Small intestine (tissue), 7 donors: ENCODE data around the gene BABAM2. TPM values are rescaled to one million over a fixed set of nuclear protein-coding genes. Genes with fewer than 3 reads are reported as not detected.

Experiments used
- DNase-seq, 2 donors: peaks; one replicate each; pipeline versions ENCODE4 v3.0.0 to v3.0.0-alpha.2; 2013
- FAIRE-seq: peaks from 2 replicates; lab custom pipeline; 2012; peaks lifted over from hg19 to GRCh38; lab: Jason Lieb, UNC
- H3K27ac ChIP-seq, 3 donors: one replicate each; pipeline ENCODE4 v1.5.1; 2013; ENCODE audit warnings: low read length in 2 of 3, mild to moderate bottlenecking in 2 of 3, control low read depth in 1 of 3, inconsistent platforms in 1 of 3, low read depth in 1 of 3, moderate library complexity in 1 of 3
- H3K27me3 ChIP-seq, 3 donors: one replicate each; pipeline ENCODE4 v1.6.1; 2013; ENCODE audit warnings: low read length in 3 of 3, inconsistent platforms in 1 of 3; ENCODE audit not compliant: control insufficient read depth in 3 of 3, insufficient read depth in 3 of 3
- H3K36me3 ChIP-seq, 3 donors: one replicate each; pipeline ENCODE4 v1.6.1; 2013; ENCODE audit warnings: low read length in 3 of 3, inconsistent platforms in 1 of 3, low read depth in 1 of 3, mild to moderate bottlenecking in 1 of 3, moderate library complexity in 1 of 3; ENCODE audit not compliant: control insufficient read depth in 3 of 3, insufficient read depth in 2 of 3
- H3K4me1 ChIP-seq, 3 donors: one replicate each; pipeline ENCODE4 v1.6.1; 2013; ENCODE audit warnings: low read length in 2 of 3, inconsistent platforms in 1 of 3, low read depth in 1 of 3, mild to moderate bottlenecking in 1 of 3, moderate library complexity in 1 of 3; ENCODE audit not compliant: control insufficient read depth in 3 of 3, insufficient read depth in 2 of 3
- H3K4me3 ChIP-seq, 3 donors: one replicate each; pipeline ENCODE4 v1.5.1; 2013; ENCODE audit warnings: low read length in 3 of 3, control low read depth in 1 of 3, inconsistent platforms in 1 of 3, low read depth in 1 of 3, mild to moderate bottlenecking in 1 of 3, moderate library complexity in 1 of 3
- H3K9me3 ChIP-seq, 2 donors: one replicate each; pipeline ENCODE4 v1.6.1; 2013; ENCODE audit warnings: low read depth in 1 of 2, low read length in 1 of 2; ENCODE audit not compliant: control insufficient read depth in 2 of 2, insufficient read depth in 1 of 2
- WGBS, 3 donors: extraction: QIAGEN DNeasy Blood & Tissue Kit; methylation state at CpG; one replicate each; pipeline ENCODE4 v1.1.7; 2013; 5-methylcytosine and 5-hydroxymethylcytosine counted together
- polyA plus RNA-seq, 4 donors: library from polyadenylated mRNA; stranded (reverse) in 3 of 4; unstranded in 1 of 4; fragments of 200-250 nt in 3 of 4; fragments of 120-200 nt in 1 of 4; gene quantifications; one replicate each; pipeline versions ENCODE4 v1.2.1 to v1.2.3, GENCODE V29; 2013
- donor health status: healthy with polysubstance abuse.
- donor health status: control.
- donor health status: control.
- donor health status: Bipolar disorder and iron deficiency.
- donor health status: healthy.

The BABAM2 gene
- polyA plus RNA-seq, 4 donors, result 19.5 to 38.6 (median 21.5) TPM

- FAIRE-seq (no peak), DNase-seq (no peak)
- Histone ChIP-seq H3K4me3 (no peak overlapping the region), H3K36me3 (no peaks in the 10 kb centered on the region), H3K27ac (no peak overlapping the region), H3K4me1 (peaks cover 0 to 4% (median 3%) of the 10 kb centered on the region in 3 donors), H3K9me3 (no peaks in the 10 kb centered on the region), H3K27me3 (no peaks in the 10 kb centered on the region)
- 67 to 73% (median 71%) methylated on average over 5 of the region's 5 CpGs for WGBS, 3 donors
These were observed 180.7 kb downstream of the BABAM2 start for GRCh38 chr2:28071221-28071620.

GRCh38 chr2:28074137-28074536, 183.6 kb downstream of the BABAM2 start:
- Histone ChIP-seq H3K27me3 (no peaks in the 10 kb centered on the region), H3K36me3 (no peaks in the 10 kb centered on the region), H3K4me3 (no peak overlapping the region), H3K27ac (no peak overlapping the region), H3K4me1 (no peaks in the 10 kb centered on the region), H3K9me3 (no peaks in the 10 kb centered on the region)
- 80 to 92% (median 88%) methylated on average over 1 of the region's 1 CpG for WGBS, 3 donors
- DNase-seq, result no peak
- FAIRE-seq, result no peak

- Histone ChIP-seq H3K27me3 (no peaks in the 10 kb centered on the region), H3K27ac (peak overlapping the region in 2 of 3 donors; percentile 59 to 86), H3K9me3 (no peaks in the 10 kb centered on the region), H3K4me3 (no peak overlapping the region), H3K4me1 (peaks cover 0 to 8% (median 0%) of the 10 kb centered on the region in 3 donors), H3K36me3 (no peaks in the 10 kb centered on the region)
- FAIRE-seq (no peak), DNase-seq (peak; percentile 10 to 68)
- 45 to 69% (median 68%) methylated on average over 5 of the region's 5 CpGs for WGBS, 3 donors
These were observed 190.4 kb downstream of the BABAM2 start for GRCh38 chr2:28080911-28081310.

GRCh38 chr2:28082131-28082530, 191.6 kb downstream of the BABAM2 start:
- DNase-seq (no peak), FAIRE-seq (no peak)
- Histone ChIP-seq H3K27ac (no peak overlapping the region), H3K27me3 (no peaks in the 10 kb centered on the region), H3K36me3 (no peaks in the 10 kb centered on the region), H3K4me1 (peaks cover 0 to 8% (median 0%) of the 10 kb centered on the region in 3 donors), H3K4me3 (no peak overlapping the region), H3K9me3 (no peaks in the 10 kb centered on the region)
- 90 to 95% (median 91%) methylated on average over 2 of the region's 2 CpGs for WGBS, 3 donors

GRCh38 chr2:28083476-28083875, 192.9 kb downstream of the BABAM2 start:
- H3K4me1 ChIP-seq, result peaks cover 0 to 8% (median 0%) of the 10 kb centered on the region in 3 donors
- DNase-seq (no peak), FAIRE-seq (no peak)
- H3K27me3 ChIP-seq, result no peaks in the 10 kb centered on the region
- H3K27ac ChIP-seq, result no peak overlapping the region
- no peaks in the 10 kb centered on the region for H3K9me3 ChIP-seq
- no peak overlapping the region for H3K4me3 ChIP-seq
- no peaks in the 10 kb centered on the region for H3K36me3 ChIP-seq
- 94 to 96% (median 96%) methylated on average over 3 of the region's 3 CpGs for WGBS, 3 donors

- Histone ChIP-seq H3K27me3 (no peaks in the 10 kb centered on the region), H3K36me3 (no peaks in the 10 kb centered on the region), H3K9me3 (no peaks in the 10 kb centered on the region), H3K27ac (no peak overlapping the region), H3K4me1 (peaks cover 0 to 8% (median 0%) of the 10 kb centered on the region in 3 donors), H3K4me3 (no peak overlapping the region)
- 54 to 56% (median 55%) methylated on average over 4 of the region's 4 CpGs for WGBS, 3 donors
- no peak for FAIRE-seq
- no peak for DNase-seq
These were observed 194.0 kb downstream of the BABAM2 start for GRCh38 chr2:28084564-28084963.

- Histone ChIP-seq H3K36me3 (no peaks in the 10 kb centered on the region), H3K4me3 (no peak overlapping the region), H3K27ac (no peak overlapping the region), H3K27me3 (no peaks in the 10 kb centered on the region), H3K4me1 (peaks cover 0 to 8% (median 0%) of the 10 kb centered on the region in 3 donors), H3K9me3 (no peaks in the 10 kb centered on the region)
- DNase-seq (no peak), FAIRE-seq (no peak)
- 89 to 97% (median 90%) methylated on average over 2 of the region's 2 CpGs for WGBS, 3 donors
These were observed 194.7 kb downstream of the BABAM2 start for GRCh38 chr2:28085201-28085600.

GRCh38 chr2:28086611-28087010, 196.1 kb downstream of the BABAM2 start:
- FAIRE-seq, result no peak
- WGBS, 3 donors, result 88 to 96% (median 93%) methylated on average over 3 of the region's 3 CpGs

GRCh38 chr2:28088970-28089369, 198.4 kb downstream of the BABAM2 start:
- H3K27ac ChIP-seq, result no peak overlapping the region
- H3K4me1 ChIP-seq, result peaks cover 0 to 2% (median 0%) of the 10 kb centered on the region in 3 donors
- FAIRE-seq (no peak), DNase-seq (no peak)
- no peaks in the 10 kb centered on the region for H3K36me3 ChIP-seq
- 84 to 99% (median 93%) methylated on average over 4 of the region's 4 CpGs for WGBS, 3 donors
- H3K27me3 ChIP-seq, result no peaks in the 10 kb centered on the region
- no peak overlapping the region for H3K4me3 ChIP-seq
- H3K9me3 ChIP-seq, result no peaks in the 10 kb centered on the region

More at GRCh38 chr2:28086611-28087010, 196.1 kb downstream of the BABAM2 start:
- Histone ChIP-seq H3K9me3 (no peaks in the 10 kb centered on the region), H3K4me1 (peaks cover 0 to 2% (median 0%) of the 10 kb centered on the region in 3 donors), H3K36me3 (no peaks in the 10 kb centered on the region), H3K27me3 (no peaks in the 10 kb centered on the region), H3K27ac (no peak overlapping the region), H3K4me3 (no peak overlapping the region)
- DNase-seq, result no peak
